ENCODE measurements around the gene IL27RA. TPM values are rescaled to one million over a fixed set of nuclear protein-coding genes. Genes with fewer than 3 reads are reported as not detected.
A peak's percentile ranks its signal among the peaks of the same experiment; 100 is the strongest.

Gene IL27RA
- total RNA-seq, 1 experiment from 2014 or later, result 18.3 TPM

DNA sequence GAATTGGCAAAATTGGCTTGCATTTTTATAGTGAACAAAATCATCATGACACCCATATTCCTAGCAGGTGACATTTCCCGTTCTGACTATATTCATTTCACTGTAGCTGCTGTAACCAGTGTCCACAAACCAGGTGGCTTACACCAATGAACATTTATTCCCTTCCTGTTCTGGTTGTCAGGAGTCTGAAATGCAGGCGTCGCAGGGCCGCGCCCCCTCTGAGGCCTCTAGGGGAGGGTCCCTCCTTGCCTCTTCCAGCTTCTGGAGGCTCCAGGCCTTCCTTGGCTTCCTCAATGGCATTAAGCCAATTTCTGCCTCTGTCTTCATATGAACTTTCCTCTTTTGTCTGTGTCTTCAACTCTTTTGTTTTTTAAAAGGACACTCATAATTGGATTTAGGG lies 10.1 kb upstream of the IL27RA start:
- Histone ChIP-seq H4K20me1 (ENCODE audit: insufficient read depth) (no peaks in the 10 kb centered on the region), H3K9ac (ENCODE audit: low read length) (no peak overlapping the region), H2AFZ (ENCODE audit: low read depth, low read length, poor library complexity, severe bottlenecking) (peak overlapping the region; percentile 70), H3K27ac (ENCODE audit: low read depth, low read length) (no peak overlapping the region), H3K4me1 (ENCODE audit: control insufficient read depth in 1 of 2, insufficient read depth in 2 of 2, low read length in 2 of 2) (peaks cover 10 to 42% of the 10 kb centered on the region in 2 experiments; a peak in 3 of 4 replicates), H3K27me3 (ENCODE audit: insufficient read depth, low read length) (no peaks in the 10 kb centered on the region), H3K9me2 (ENCODE audit: insufficient read depth) (no peaks in the 10 kb centered on the region), H3K79me2 (ENCODE audit: insufficient read depth, low read length) (no peaks in the 10 kb centered on the region), H3K9me3 (ENCODE audit: control insufficient read depth in 1 of 2, insufficient read depth in 1 of 2, low read depth in 1 of 2, low read length in 2 of 2) (no peaks in the 10 kb centered on the region), H3K4me2 (ENCODE audit: low read length) (no peak overlapping the region), H3K36me3 (ENCODE audit: control insufficient read depth in 1 of 2, insufficient read depth in 2 of 2, low read length in 2 of 2) (no peaks in the 10 kb centered on the region; a peak in 1 of 4 replicates), H3K4me3 (replicated peaks in 1 of 2; ENCODE audit: low read depth in 1 of 2, low read length in 2 of 2) (no peak overlapping the region)
- ChIA-PET POLR2A (interaction anchor here (0.6 to 1.8 kb wide), 3 partner anchors 10 to 416 kb away, joined by 3 to 8 read pairs (median 4); partner anchors contain the start of gene IL27RA), RAD21 (ENCODE audit: low non-redundant PET in 1 of 2, low total read pairs in 2 of 2, uncharacterized antibody in 2 of 2, unreplicated experiment in 2 of 2) (no interaction called here), CTCF (interaction anchor here (1.8 kb wide), 1 partner anchor 38 kb away, joined by 6 read pairs; no protein-coding TSS in a partner anchor)
- no TSS peak for BruUV-seq (replicated peaks)
- intact Hi-C loops (cut with micrococcal nuclease), result no loop called here
- TF ChIP-seq SRF (IDR thresholded peaks at IDR 0.05; ENCODE audit: low read depth) (no peak), ELF1 (IDR thresholded peaks at IDR 0.05; ENCODE audit: borderline replicate concordance, low read depth) (no peak), EZH2 (IDR thresholded peaks at IDR 0.05) (no peak), EGR1 (IDR thresholded peaks at IDR 0.05; ENCODE audit: low read depth) (no peak), POLR2AphosphoS5 (IDR thresholded peaks at IDR 0.05; ENCODE audit: low read depth, low read length) (no peak), RAD21 (IDR thresholded peaks at IDR 0.05; ENCODE audit: low read depth) (no peak), EZH2phosphoT487 (IDR thresholded peaks at IDR 0.05; ENCODE audit: borderline replicate concordance) (no peak), CEBPB (IDR thresholded peaks at IDR 0.05; ENCODE audit: low read depth) (no peak), TCF7L2 (IDR thresholded peaks at IDR 0.05; ENCODE audit: borderline replicate concordance, extremely low read depth, insufficient read depth, insufficient read length) (no peak), FOSL1 (IDR thresholded peaks at IDR 0.05; ENCODE audit: low read depth) (no peak), ZFX (IDR thresholded peaks at IDR 0.05) (no peak), JUND (IDR thresholded peaks at IDR 0.05) (no peak), CBX3 (IDR thresholded peaks at IDR 0.05; ENCODE audit: low read depth) (no peak), YY1 (IDR thresholded peaks at IDR 0.05; ENCODE audit: extremely low read depth, insufficient replicate concordance, low read depth, low read length) (no peak), SIN3A (IDR thresholded peaks at IDR 0.05; ENCODE audit: low read depth) (no peak), POLR2A (IDR thresholded peaks at IDR 0.05; ENCODE audit: borderline replicate concordance, extremely low read depth, insufficient read depth, insufficient read length) (no peak), ZNF274 (IDR thresholded peaks at IDR 0.05; ENCODE audit: low read depth, low read length) (no peak)
- TF ChIP-seq, protein P1, sequence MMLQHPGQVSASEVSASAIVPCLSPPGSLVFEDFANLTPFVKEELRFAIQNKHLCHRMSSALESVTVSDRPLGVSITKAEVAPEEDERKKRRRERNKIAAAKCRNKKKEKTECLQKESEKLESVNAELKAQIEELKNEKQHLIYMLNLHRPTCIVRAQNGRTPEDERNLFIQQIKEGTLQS (IDR thresholded peaks at IDR 0.05), result no peak
- TF ChIP-seq, protein P2, sequence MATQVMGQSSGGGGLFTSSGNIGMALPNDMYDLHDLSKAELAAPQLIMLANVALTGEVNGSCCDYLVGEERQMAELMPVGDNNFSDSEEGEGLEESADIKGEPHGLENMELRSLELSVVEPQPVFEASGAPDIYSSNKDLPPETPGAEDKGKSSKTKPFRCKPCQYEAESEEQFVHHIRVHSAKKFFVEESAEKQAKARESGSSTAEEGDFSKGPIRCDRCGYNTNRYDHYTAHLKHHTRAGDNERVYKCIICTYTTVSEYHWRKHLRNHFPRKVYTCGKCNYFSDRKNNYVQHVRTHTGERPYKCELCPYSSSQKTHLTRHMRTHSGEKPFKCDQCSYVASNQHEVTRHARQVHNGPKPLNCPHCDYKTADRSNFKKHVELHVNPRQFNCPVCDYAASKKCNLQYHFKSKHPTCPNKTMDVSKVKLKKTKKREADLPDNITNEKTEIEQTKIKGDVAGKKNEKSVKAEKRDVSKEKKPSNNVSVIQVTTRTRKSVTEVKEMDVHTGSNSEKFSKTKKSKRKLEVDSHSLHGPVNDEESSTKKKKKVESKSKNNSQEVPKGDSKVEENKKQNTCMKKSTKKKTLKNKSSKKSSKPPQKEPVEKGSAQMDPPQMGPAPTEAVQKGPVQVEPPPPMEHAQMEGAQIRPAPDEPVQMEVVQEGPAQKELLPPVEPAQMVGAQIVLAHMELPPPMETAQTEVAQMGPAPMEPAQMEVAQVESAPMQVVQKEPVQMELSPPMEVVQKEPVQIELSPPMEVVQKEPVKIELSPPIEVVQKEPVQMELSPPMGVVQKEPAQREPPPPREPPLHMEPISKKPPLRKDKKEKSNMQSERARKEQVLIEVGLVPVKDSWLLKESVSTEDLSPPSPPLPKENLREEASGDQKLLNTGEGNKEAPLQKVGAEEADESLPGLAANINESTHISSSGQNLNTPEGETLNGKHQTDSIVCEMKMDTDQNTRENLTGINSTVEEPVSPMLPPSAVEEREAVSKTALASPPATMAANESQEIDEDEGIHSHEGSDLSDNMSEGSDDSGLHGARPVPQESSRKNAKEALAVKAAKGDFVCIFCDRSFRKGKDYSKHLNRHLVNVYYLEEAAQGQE (IDR thresholded peaks at IDR 0.05; ENCODE audit: low read depth), result no peak
- TF ChIP-seq, protein P3, sequence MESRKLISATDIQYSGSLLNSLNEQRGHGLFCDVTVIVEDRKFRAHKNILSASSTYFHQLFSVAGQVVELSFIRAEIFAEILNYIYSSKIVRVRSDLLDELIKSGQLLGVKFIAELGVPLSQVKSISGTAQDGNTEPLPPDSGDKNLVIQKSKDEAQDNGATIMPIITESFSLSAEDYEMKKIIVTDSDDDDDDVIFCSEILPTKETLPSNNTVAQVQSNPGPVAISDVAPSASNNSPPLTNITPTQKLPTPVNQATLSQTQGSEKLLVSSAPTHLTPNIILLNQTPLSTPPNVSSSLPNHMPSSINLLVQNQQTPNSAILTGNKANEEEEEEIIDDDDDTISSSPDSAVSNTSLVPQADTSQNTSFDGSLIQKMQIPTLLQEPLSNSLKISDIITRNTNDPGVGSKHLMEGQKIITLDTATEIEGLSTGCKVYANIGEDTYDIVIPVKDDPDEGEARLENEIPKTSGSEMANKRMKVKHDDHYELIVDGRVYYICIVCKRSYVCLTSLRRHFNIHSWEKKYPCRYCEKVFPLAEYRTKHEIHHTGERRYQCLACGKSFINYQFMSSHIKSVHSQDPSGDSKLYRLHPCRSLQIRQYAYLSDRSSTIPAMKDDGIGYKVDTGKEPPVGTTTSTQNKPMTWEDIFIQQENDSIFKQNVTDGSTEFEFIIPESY (IDR thresholded peaks at IDR 0.05; ENCODE audit: extremely low read depth, insufficient replicate concordance, low read length), result no peak
- ATAC-seq (no peak; the same call in 1 of the 2 replicates), DNase-seq (ENCODE audit: low read depth, low spot score) (no peak)

Data from HCT116 (cell line).